LNCaP clone FGC (cell line): ENCODE data around the gene SPSB1.

Source experiments
- DNase-seq: peaks from one replicate; pipeline ENCODE4 v3.0.0-alpha.2; 2011; ENCODE audit warnings: low read depth
- H3K4me3 ChIP-seq: 2 replicates; pipeline ENCODE4 v1.5.1; 2011; ENCODE audit warnings: mild to moderate bottlenecking, low read depth, low read length, control low read depth
- CTCF ChIP-seq: IDR thresholded peaks from 2 replicates; pipeline ENCODE4 v1.5.1; 2012; ENCODE audit warnings: mild to moderate bottlenecking; ENCODE audit not compliant: control insufficient read depth, insufficient read depth; ENCODE audit errors: extremely low read depth

Gene SPSB1

DNA sequence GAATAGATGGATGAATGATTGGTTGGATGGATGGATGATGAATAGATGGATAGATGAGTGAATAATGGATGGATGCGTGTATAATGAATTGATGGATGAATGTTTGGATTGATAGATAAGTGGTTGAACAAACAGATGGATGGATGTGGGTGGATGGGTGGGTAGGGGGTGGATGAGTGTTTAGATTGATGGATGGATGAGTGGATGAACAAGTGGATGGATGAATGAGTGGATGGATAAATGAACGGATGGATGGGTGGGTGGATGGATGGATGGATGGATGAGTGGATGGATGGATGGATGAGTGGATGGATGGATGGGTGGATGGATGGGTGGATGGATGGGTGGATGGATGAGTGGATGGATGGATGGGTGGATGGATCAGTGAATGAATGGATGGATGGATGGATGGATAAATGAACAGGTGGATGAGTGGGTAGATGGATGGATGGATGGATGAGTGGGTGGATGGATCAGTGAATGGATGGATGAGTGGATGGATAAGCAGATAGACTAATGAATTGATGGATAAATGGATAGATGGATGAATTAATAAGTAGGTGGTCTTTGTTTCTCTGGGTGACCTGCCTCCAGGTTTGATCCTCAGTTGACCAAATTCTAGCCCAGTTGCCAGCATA lies 64.3 kb downstream of the SPSB1 start:
- no peak overlapping the region for H3K4me3 ChIP-seq
- no peak for DNase-seq
- no peak for TF ChIP-seq CTCF

- no peak for TF ChIP-seq CTCF
- no peak overlapping the region for H3K4me3 ChIP-seq
- no peak for DNase-seq
Observed at GRCh38 chr1:9357958-9358357, 65.3 kb downstream of the SPSB1 start.

DNA sequence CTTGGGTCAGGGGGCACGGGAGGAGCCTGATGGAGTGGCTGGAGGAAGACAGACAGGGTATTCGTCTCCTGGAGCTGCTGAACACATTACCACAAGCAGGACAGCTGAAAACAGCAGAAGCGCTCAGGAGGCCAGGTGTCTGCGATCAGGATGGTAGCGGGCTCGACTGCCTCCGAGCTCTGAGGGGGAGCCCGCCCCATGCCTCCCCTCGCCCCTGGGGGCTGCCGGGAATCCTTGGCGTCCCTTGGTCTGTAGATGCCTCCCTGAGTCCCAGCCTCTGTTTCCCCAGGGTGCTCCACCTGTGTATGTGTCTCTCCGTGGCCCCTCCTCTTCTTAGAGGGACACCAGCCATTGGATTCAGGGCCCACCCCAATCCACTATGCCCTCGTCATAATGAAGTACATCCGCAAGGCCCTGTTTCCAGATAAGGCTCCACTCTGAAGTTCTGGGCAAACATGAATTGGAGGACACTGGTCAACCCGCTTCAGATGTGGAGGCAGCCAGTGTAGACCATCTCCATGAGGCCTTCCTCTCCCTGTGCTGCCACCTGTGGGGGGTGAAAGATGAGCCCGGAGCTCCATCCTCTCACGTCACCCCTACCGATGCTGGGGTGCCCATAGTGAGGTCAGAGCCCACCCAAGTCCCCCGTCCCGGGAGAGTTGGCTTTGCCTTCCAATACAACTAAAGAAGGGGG lies 67.8 kb downstream of the SPSB1 start:
- no peak for TF ChIP-seq CTCF
- no peak overlapping the region for H3K4me3 ChIP-seq
- DNase-seq = no peak

DNA sequence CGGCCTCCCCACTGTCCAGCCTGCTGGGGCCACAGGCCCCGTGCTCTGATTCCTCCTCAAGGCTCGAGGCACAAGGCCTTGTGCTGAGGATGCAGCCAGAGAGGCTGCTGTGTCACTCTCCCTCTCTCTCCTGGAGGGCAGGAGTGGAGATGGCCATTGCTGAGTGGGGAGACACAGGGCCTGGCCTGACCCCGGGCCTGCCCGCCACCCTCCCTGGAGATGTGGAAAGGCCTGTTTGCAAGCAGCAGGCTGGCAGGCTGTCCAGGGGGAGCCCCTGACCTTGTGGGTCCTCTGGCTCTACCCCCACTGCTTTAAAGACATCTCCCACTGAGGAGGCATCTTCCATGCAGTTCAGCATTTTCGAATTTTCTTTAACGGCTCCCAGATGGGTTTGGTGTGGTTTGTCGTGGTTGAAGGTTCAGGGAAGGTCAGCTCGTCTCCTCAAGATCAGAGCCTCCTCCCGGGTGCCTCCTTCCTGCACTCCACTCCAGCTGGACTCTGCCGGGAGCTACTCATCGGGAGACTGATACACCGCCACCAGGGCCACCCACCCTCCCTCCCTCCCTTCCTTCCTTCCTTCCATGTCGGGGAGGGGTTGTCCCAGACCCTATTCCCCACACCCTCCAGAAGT lies 69.1 kb downstream of the SPSB1 start:
- DNase-seq = no peak
- TF ChIP-seq CTCF = no peak
- H3K4me3 ChIP-seq = no peak overlapping the region

- no peak for DNase-seq
- TF ChIP-seq CTCF = no peak
- H3K4me3 ChIP-seq = no peak overlapping the region
Observed at GRCh38 chr1:9362488-9362887, 69.8 kb downstream of the SPSB1 start.

DNA sequence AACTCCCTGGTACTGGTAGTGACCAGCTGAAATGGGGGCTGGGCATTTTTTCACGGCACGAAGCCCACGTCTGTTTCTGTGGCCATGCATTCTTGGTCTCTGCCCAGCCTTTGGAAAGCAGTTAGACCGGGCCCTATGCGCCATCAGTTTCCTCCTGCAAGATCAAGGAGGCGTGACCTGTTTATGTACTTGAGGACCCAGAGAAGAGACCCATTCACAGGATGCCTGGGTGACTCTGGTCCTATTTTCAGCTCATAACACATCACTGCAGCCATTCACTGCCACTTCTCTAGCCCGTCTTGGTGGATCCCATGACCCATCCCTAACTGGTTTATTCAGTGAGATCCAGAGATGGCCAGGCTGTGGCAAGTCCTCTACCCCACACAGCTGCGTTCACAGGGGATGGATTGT lies 70.4 kb downstream of the SPSB1 start:
- TF ChIP-seq CTCF = no peak
- H3K4me3 ChIP-seq = no peak overlapping the region
- no peak for DNase-seq

DNA sequence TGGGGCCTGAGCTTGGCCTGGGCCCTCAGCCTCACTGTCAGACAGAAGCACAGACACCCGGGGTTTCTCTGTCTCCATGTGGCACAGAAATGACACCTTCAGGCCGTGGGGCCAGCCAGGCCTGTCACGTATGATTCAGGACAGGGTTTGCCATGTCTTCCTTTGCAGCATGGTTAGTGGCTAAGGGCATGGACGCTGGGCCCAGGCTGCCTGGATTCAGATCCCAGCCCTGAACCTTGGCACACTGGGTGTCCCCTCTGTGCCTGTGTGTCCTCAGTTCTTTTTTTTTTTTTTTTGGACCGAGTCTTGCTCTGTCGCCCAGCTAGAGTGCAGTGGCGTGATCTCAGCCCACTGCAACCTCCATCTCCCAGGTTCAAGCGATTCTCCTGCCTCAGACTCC lies 73.6 kb downstream of the SPSB1 start:
- H3K4me3 ChIP-seq = no peak overlapping the region
- DNase-seq = no peak
- TF ChIP-seq CTCF = no peak
